NCI-H226 (cell line): Measurements from ENCODE around the gene CEP250.
"Not testable (repeated sequence)": the region's sequence is repeated elsewhere in the genome, so short reads cannot be mapped to it uniquely, and the experiment has no call there.

Experiments
- DNase-seq: peaks from one replicate; pipeline ENCODE4 v3.0.0-alpha.2; 2015

CEP250 gene, protein sequence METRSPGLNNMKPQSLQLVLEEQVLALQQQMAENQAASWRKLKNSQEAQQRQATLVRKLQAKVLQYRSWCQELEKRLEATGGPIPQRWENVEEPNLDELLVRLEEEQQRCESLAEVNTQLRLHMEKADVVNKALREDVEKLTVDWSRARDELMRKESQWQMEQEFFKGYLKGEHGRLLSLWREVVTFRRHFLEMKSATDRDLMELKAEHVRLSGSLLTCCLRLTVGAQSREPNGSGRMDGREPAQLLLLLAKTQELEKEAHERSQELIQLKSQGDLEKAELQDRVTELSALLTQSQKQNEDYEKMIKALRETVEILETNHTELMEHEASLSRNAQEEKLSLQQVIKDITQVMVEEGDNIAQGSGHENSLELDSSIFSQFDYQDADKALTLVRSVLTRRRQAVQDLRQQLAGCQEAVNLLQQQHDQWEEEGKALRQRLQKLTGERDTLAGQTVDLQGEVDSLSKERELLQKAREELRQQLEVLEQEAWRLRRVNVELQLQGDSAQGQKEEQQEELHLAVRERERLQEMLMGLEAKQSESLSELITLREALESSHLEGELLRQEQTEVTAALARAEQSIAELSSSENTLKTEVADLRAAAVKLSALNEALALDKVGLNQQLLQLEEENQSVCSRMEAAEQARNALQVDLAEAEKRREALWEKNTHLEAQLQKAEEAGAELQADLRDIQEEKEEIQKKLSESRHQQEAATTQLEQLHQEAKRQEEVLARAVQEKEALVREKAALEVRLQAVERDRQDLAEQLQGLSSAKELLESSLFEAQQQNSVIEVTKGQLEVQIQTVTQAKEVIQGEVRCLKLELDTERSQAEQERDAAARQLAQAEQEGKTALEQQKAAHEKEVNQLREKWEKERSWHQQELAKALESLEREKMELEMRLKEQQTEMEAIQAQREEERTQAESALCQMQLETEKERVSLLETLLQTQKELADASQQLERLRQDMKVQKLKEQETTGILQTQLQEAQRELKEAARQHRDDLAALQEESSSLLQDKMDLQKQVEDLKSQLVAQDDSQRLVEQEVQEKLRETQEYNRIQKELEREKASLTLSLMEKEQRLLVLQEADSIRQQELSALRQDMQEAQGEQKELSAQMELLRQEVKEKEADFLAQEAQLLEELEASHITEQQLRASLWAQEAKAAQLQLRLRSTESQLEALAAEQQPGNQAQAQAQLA (N-terminal part only)

DNA sequence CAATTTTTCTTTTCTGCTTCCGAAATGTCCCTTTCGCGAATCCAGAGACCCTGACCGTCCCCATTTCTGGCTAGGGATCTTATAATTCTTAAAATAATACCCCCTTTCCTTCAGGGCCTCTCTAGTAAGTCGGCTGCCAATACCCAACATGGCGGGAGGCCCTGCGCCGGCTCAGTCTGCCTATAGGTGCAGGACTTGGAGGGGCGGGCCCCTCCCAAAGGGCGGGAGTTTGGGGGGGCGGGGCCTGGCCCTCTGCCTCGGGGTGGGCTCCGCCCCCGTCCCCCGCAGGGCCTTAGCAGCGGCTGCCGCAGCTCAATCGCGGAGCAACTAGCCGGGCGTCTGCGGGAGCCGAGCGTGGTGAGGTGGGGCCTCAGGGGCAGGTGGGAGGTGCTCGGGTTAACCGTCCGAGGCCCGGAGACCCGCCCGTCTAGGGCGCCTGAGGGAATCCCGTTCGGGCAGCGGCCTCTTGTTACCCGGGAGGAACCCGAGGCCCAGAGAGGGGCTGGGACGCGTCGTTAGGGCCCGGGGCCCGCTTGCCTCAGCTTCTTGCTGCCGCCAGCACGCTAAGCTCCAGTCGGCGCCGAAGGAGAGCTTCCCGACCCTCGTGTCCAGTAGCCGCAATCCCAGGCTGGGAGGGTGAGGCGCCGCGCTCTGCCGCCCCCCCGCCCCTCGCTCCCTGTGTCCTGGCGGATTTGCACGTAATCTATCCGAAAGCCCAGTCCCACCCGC is at the start of gene CEP250:
Gene CEP250, plus strand, starts transcription at position 718 of the 729 bp plus-strand sequence. CDS start 6,770 bp downstream, outside the sequence.
- DNase-seq = peak; percentile 90

DNA sequence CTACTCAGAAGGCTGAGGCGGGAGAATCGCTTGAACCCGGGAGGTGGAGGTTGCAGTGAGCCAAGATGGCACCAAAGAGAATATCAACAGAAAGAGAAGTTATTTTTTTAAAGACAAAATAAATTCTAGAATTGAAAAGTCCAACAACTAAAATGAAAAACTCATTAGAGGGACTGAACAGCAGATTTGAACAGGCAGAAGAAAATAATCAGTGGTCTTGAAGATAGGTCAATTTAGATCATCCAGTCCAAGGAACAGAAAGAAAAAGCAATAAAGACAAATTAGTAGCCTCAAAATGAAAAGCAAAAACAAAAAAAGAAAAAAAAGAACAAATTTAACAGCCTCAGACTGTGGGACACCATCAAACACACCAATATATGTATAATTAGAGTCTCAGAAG is 49.6 kb upstream of the CEP250 start:
- no peak for DNase-seq

DNA sequence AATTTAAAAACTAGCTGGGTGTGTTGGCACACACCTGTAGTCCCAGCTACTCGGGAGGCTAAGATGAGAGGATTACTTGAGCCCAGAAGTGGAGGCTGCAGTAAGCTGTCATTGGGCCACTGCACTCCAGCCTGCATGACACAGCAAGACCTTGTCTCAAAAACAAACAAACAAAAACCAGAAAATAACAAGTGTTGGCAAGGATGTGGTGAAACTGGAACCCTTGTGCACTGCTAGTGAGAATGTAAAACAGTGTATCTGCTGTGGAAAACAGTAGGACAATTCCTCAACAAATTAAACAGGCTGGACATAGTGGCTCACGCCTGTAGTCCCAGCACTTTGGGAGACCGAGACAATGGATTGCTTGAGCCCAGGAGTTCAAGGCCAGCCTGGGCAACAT is 47.1 kb upstream of the CEP250 start:
- no peak for DNase-seq

DNA sequence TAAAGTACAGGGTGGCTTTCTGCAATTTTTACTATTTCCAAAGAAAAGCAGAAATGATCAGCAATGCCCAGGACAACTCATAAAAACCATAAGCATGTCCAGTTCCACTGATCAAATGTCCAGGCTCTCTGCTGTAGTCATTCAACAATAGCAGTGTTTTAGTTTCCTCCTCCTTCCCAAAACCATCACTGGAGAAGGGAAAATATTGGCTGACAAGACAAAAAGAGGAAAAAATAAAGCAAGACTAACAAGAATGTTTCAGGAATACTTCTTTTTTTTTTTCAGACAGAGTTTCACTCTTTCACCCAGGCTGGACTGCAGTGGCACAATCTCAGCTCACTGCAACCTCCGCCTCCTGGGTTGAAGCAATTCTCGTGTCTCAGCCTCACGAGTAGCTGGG is 45.9 kb upstream of the CEP250 start:
- DNase-seq = no peak

DNA sequence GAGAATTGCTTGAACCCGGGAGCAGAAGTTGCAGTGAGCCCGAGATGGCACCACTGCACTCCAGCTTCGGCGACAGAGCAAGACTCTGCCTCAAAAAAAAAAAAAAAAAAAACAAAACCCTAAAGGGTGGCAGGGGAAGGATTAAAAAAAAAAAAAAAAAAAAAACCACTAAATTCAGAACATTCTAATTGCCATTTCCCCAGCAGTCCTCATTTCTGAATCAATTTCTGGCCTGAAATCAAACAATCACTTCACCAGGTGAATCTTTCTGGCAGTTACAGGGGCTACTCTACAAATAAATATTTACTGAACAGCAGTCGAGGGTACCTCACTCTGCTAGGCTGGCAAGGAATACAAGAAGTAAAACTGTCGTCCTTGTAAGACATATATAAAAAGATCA is 44.8 kb upstream of the CEP250 start:
- DNase-seq = no peak

DNA sequence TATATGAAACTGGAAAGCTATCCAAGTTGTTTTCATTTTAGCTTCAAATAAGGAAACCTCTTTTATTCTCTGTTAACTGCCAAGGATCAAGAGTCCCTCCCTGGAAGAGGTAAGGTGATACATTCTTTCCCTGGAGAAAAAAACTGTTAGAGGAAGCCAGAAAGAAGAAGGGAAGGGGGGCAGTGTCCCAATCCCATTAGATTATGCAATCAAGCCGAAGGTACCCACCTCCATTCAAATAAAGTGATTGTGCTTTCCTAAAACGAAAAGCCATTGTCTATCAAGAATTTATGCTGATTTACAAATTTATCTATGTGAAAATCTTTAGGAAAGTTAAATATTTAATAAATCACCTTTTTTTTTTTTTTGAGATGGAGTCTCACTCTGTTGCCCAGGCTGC is 34.1 kb upstream of the CEP250 start:
- no peak for DNase-seq

DNA sequence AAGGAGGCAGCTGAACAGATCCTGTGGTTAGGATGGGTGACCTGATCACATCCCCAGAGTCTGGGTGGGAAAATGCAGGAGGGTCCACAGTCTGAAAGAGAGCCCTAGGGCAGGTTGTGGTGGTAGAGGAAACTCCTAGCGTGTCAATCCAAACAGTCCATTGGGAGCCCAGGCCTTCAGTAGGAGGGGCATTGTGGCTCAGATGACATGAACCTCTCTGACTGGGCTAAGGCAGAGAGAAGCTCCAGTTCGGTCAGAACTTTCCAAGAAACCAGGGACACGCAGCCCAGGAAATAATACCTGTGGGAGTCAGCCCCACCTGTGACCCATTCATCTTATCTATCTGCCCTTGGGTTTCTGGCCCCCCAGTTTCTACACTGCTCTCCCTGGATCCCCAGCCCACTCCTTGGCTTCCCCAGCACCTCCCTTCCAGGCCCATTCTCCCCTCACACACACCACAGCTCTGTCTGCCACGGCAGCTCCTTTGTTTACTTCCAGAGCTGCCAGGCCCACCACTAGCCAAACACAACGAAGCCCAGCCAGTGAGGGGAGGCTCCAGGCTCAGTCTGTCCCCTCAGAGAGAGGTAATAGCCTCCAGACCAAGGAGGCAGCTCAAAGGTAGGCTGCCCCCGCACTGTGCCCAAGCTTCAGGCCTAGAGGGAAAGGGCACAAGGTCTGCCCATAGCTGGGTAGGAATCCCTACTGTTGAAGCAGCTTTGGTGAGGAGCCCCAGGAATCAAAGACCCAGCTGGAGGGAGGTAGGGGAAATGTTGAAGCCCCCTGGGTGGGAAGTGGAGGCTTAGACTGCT is 23.6 kb upstream of the CEP250 start:
- DNase-seq = no peak

DNA sequence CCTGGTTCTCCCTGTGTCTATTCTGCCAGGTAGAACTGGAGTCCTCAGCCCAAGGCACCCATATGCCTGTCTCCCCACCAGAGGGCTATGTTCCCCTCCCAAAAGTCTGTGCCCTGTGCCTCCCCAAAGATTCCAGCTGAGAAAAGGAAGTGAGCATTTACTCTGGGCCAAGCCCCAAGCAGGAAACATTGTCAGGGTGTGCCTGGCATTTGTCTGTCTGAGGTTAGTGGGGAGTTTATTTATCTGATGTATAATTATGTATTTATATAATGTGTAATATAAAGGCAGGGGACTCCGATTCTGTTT is 23.0 kb upstream of the CEP250 start:
- no peak for DNase-seq

DNA sequence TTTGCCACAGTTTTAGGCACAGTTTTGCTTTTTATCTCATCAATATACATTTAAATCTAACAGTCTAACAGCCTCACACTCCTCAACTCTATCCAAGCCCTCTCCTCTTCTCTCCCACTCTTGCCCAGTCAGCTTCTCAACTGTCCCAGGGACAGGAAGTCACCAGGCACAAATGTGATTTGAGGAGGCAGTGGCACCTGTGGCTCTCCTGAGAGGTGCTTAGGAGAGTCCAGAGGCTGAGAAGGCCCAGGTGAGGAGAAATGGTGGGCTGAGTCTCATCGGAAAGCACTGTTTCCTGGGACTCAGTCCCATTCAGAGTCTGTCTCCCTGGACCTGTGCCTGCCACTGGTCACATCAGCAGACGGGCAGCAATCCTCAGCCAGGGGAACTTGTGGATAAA is 22.1 kb upstream of the CEP250 start:
- DNase-seq = no peak

DNA sequence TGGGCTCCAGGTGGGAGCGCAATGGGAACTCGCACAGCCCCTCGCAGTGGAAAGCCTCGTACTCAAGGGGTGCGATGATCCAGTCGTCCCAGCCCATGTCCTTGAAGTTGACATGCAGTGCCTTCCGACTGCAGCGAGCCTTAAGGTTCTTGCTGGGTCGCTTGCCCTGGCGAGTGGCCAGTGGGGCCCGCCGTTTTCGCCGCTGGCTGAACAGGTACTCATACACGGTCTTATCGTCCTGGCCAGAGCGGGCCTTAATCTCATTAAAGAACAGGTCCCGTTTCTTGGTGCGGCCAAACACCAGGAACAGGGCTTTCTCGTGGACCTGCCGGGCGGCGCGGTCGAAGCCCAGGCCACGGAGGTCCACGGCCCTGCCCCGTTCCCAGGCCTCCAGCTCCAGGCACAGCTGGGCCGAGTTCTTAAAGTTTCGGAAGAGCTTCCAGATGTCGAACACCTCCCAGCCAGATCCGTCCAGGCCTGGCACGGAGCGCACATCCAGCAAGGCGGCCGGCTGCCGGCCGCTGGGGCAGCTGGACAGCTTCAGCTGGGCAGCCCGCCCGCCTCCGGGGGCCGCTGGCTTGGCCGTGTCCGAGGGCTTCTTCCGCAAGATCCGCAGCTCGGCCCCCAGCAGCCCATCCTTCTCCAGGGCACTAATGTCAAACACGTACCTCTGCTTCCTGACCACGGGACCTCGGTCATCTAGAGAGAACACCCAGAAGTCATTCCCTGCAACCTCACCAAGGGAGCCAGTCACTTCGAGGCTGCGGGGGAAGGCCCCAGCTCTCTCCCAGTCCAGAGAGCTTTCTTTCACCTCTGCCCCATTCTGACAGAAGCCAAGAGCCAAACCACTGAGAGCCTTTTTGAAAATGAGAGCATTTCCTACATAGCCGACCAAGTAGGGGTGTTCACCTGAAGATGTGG is 21.1 kb upstream of the CEP250 start:
- DNase-seq = no peak

DNA sequence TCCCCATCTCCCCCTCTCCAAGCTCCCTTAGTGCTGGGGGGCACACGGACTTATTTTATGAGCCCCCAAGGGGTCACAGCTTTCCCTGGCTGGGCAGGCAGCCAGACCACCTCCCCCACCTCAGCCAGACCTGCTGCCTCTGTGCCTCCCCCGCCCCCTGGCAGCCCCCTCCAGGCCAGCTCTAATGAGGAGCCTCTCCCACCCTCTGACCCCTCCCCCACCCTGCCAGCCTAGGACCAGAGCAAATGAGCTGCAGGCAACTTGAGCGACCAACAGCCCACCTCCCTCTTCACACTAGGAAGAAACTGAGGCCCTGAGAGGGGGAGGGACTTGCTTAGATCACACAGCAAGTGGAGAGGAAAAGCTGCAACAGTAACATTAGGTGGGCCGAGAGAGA is 19.2 kb upstream of the CEP250 start:
- no peak for DNase-seq

DNA sequence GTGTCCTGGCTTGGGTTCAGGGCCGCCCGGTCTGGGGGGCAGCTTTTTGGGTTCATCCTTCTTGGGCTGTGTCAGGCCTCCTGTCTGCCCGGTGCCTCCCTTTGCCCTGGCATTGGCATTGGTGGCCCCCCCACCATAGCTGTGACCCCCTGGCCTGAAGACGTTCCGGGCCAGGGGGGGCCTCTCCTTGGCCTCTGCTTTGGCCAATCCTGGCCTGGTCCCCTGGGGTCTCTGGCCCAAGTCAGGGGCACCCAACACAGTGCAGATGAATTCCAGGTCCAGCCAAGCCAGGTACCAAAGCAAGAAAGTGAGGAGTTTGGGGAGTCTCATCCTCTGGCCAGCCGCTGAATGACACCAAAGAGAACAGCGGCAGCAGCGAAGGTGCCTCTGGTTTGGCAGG is 17.8 kb upstream of the CEP250 start:
- no peak for DNase-seq

DNA sequence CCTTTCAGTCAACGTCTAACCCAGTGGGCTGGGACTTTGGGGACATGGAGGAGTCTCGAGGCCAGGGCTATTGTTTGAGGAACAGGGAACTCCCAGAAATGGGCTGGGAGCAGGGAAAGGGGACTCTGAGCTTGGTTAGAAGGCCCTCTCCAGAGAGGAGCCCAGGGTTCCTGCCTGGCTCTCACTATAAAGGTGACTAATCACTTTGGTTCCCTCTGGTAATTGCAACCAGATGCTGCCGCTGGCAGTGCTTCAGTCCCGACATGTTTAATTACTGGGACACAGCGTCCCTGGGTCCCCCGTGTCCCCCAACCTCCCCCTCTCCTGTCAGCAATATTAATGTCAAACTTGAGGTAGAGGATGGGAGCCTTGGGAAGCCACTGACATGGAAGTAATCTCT is 12.4 kb upstream of the CEP250 start:
- no peak for DNase-seq

DNA sequence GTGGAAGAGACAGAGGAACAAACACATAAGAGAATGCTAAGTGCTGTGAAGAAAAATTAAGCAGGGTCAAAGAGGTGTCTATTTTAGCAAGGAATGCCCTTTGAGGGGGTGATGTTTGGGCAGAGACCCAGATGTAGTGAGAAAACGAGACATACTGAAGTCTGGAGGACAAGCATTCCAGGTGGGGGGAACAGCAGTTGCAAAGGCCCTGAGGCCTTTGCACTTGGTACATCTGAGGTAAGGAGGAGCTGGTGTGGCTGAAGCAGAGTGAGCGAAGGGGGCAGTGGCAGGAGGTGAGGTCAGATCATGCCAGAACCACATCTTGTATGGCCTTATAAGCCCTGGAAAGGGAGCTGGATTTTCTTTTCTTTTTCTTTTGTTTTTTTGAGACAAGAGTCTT is 11.2 kb upstream of the CEP250 start:
- DNase-seq = no peak

DNA sequence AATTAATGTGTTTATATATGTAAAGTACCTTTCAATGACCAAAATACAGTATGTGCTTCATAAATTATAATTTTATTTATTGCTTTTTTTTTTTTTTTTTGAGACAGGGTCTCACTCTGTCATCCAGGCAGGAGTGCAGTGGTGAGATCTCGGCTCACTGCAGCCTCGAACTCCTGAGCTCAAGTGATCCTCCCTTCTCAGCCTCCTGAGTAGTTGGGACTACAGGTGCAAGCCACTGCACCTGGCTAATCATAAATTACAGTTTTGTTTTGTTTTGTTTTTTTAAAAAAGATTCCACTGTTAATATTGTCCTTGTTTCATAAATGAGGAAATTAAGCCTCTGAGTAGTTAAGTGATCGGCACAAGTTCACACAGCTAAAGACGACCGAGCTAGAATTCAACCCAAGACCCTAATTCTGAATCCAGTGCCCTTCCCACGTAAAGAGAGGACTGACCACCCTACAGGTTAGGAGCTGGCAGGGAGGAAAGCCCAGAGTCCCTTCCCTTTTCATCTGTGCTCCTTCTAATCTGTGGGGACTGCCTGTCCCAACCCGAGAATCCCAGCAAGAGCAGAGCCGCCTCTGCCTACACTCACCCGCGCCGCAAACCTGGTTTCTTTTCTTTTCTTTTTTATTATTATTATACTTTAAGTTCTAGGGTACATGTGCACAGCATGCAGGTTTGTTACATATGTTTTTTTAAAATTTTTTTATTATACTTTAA is 8.9 kb upstream of the CEP250 start:
- no peak for DNase-seq

DNA sequence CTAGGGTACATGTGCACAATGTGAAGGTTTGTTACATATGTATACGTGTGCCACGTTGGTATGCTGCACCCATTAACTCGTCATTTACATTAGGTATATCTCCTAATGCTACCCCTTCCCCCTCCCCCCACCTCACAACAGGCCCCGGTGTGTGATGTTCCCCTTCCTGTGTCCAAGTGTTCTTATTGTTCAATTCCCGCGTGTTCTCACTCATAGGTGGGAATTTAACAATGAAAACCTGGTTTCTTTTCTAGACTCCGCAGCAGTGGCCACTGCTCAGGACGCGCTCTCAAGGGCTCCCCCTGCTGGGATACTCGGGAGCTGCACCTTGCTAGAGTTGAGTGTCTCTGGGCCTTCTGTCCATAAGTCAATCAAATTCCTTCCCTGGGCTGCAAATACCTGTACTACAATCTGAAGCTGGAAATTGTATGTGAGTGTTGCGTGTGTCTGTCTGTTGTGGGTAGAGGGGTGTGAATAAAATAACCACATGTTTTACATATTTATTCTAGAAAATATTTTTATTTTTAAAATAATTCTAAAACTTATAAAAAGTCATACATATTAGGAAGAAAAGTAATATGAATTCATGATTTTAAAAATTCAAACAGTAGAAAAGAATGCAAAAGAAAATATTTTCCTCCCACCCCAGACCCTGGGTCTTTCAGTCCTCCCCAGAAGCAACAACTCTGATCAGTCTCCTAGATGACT is 8.2 kb upstream of the CEP250 start:
- peak; percentile 79 for DNase-seq

DNA sequence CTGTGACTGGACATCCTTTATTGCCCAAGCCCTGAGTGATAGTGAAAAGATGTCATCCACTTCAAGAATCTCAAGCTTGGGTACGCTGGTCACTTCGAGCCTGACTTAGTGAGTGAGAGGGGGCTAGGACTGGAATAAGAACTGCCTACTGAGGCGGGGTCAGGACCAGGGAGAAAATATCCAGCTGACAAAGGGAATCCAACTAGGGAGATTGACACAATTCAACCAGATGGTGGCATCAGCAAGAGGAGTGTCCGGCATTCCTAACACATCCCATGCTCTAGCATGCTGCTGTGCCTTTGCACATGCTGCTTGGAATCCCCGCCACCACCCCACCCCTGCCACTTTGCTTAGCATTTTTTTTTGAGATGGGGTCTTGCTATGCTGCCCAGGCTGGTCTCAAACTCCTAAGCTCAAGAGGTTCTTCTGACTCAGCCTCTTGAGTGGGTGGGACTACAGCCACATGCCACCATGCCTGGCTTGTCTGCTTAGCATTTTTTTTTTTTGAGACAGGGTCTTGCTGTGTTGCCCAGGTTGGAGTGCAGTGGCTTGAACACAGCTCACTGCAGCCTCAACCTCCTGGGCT is 6.5 kb upstream of the CEP250 start:
- no peak for DNase-seq

DNA sequence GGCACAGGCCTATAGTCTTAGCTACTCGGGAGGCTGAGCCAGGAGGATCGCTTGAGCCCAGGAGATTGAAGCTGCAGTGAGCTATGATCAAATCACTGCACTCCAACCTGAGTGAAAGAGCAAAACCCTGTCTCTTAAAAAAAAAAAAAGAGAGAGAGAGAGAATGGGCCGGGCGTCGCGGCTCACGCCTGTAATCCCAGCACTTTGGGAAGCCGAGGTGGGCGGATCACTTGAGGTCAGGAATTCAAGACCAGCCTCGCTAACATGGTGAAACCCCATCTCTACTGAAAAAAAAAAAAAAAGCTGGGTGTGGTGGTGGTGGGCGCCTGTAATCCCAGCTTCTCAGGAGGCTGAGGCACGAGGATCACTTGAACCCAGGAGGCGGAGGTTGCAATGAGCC is 5.5 kb upstream of the CEP250 start:
- not testable (repeated sequence) for DNase-seq

DNA sequence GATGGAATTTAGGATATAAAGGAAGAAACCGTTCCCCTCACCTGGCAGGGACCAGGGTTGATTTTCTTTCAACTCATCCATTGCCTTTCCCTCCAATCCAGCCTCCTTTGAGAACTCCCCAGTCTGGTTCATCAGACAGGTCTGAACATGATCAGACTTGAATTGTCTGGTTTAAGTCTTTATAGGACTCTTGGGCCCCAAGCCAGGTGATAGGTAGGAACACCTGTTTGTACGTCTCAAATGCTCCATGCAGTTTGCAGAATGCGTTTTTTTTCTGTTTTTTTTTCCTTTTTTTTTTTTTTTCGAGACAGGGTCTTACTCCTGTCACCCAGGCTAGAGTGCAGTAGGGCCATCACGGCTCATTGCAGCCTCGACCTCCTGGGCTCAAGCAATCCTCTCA is 4.1 kb upstream of the CEP250 start:
- DNase-seq = no peak
